Karpas-422 (cell line): ENCODE measurements around the gene RAD51. TPM values are rescaled to one million over a fixed set of nuclear protein-coding genes. Genes with fewer than 3 reads are reported as not detected.
A peak's percentile ranks its signal among the peaks of the same experiment; 100 is the strongest.

Experiments used
- DNase-seq: peaks from one replicate; pipeline ENCODE4 v3.0.0-alpha.2; 2015
- H2AFZ ChIP-seq: fragments of 200-600 bp; sonication (generic); 2 replicates; pipeline ENCODE4 v1.6.1; 2014; ENCODE audit warnings: antibody characterized with exemption, low read length, mixed read lengths
- H3K27ac ChIP-seq: fragments of 200-600 bp; sonication (generic); 2 replicates; pipeline ENCODE4 v1.5.1; 2014; ENCODE audit warnings: mild to moderate bottlenecking, low read length, moderate library complexity
- H3K27me3 ChIP-seq: fragments of 200-600 bp; sonication (generic); 2 replicates; pipeline ENCODE4 v1.6.1; 2014; ENCODE audit warnings: low read length, mixed read lengths
- H3K36me3 ChIP-seq: fragments of 200-600 bp; sonication (generic); 2 replicates; pipeline ENCODE4 v1.6.1; 2014; ENCODE audit warnings: low read length, mixed read lengths; ENCODE audit not compliant: insufficient read depth
- H3K4me1 ChIP-seq: fragments of 200-600 bp; sonication (generic); 2 replicates; pipeline ENCODE4 v1.6.1; 2014; ENCODE audit warnings: mild to moderate bottlenecking, low read length, mixed read lengths
- H3K4me2 ChIP-seq: fragments of 200-600 bp; sonication (generic); 2 replicates; pipeline ENCODE4 v1.6.1; 2014; ENCODE audit warnings: low read length, low read depth, mild to moderate bottlenecking; ENCODE audit not compliant: poor library complexity, severe bottlenecking
- H3K4me3 ChIP-seq: fragments of 200-600 bp; sonication (generic); 2 replicates; pipeline ENCODE4 v1.5.1; 2014; ENCODE audit warnings: mild to moderate bottlenecking, antibody characterized with exemption, low read length, mixed read lengths
- H3K79me2 ChIP-seq: fragments of 200-600 bp; sonication (generic); 2 replicates; pipeline ENCODE4 v1.6.1; 2014; ENCODE audit warnings: mild to moderate bottlenecking, low read length, mixed read lengths
- H3K9ac ChIP-seq: fragments of 200-600 bp; sonication (generic); 2 replicates; pipeline ENCODE4 v1.6.0; 2014; ENCODE audit warnings: low read length
- H3K9me2 ChIP-seq: fragments of 200-600 bp; sonication (generic), shearing (Covaris generic); replicated peaks from 2 replicates; pipeline ENCODE4 v1.6.0; 2014; ENCODE audit warnings: mild to moderate bottlenecking, low read length, moderate library complexity; ENCODE audit not compliant: insufficient read depth
- H3K9me3 ChIP-seq: fragments of 300-700, 200-600 bp; sonication (generic); 2 replicates; pipeline ENCODE4 v1.6.1; 2014; ENCODE audit warnings: low read length, mixed read lengths
- H4K20me1 ChIP-seq: fragments of 200-600 bp; sonication (generic); 2 replicates; pipeline ENCODE4 v1.6.1; 2014; ENCODE audit warnings: mild to moderate bottlenecking, antibody characterized with exemption, low read length, low read depth; ENCODE audit not compliant: insufficient read depth
- total RNA-seq: library from RNA; depleted of rRNA; stranded (reverse); fragments of >200 nt; shearing (Covaris generic); gene quantifications from 2 replicates; pipeline ENCODE4 v1.2.3, GENCODE V29; 2014; ENCODE audit warnings: low replicate concordance

Gene RAD51
- total RNA-seq, 1 experiment from 2014 or later, result 8.6 TPM

DNA sequence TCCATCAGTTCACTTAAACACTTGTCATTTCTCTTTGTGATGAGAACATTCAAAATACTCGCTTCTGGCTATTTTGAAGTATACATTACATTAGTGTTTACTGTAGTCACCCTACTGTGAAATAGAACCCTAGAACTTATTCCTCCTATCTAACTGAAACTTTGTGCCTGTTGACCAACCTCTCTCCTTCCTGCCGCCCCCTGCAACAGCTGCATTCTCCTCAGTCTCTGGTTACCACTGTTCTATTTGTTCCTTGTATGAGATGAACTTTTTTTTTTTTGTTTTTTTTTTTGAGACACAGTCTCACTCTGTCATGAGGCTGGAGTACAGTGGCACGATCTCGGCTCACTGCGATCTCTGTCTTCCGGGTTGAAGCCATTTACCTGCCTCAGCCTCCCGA is 2.9 kb downstream of the RAD51 start:
- Histone ChIP-seq H4K20me1 (no peaks in the 10 kb centered on the region), H3K4me3 (no peak overlapping the region), H3K4me1 (peaks cover 18% of the 10 kb centered on the region), H3K27ac (no peak overlapping the region), H3K9ac (no peak overlapping the region), H3K9me2 (no peaks in the 10 kb centered on the region), H3K36me3 (peaks cover 29% of the 10 kb centered on the region; the same call in 1 of the 2 replicates), H3K27me3 (no peaks in the 10 kb centered on the region), H3K4me2 (no peak overlapping the region), H3K9me3 (no peaks in the 10 kb centered on the region), H2AFZ (no peak overlapping the region), H3K79me2 (peaks cover 38% of the 10 kb centered on the region)
- DNase-seq, result no peak

DNA sequence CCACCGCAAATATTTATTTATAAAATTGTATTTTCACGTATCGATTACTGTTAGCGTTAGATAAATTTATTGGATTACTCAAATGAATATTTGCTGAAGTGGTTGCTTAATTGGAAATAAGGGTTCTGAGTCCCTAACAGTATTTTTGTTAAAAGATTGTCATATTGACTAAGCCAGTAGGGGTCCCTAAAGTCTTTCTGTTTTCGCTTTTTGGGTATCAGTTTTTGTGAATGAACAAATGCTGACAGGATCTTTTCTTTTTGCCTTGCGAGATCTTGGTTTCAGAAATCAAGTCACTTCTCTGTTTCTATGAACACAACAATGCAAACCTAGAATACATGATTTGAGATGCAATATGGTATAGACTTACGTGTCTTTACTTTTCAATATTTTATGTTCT is 7.1 kb downstream of the RAD51 start:
- Histone ChIP-seq H3K4me1 (no peaks in the 10 kb centered on the region), H3K27me3 (no peaks in the 10 kb centered on the region), H3K27ac (no peak overlapping the region), H3K79me2 (peaks cover 20% of the 10 kb centered on the region), H4K20me1 (no peaks in the 10 kb centered on the region), H3K9me3 (no peaks in the 10 kb centered on the region), H3K9ac (no peak overlapping the region), H3K9me2 (no peaks in the 10 kb centered on the region), H3K4me2 (no peak overlapping the region), H3K36me3 (peaks cover 37% of the 10 kb centered on the region), H3K4me3 (no peak overlapping the region), H2AFZ (no peak overlapping the region)
- DNase-seq, result peak; percentile 68

DNA sequence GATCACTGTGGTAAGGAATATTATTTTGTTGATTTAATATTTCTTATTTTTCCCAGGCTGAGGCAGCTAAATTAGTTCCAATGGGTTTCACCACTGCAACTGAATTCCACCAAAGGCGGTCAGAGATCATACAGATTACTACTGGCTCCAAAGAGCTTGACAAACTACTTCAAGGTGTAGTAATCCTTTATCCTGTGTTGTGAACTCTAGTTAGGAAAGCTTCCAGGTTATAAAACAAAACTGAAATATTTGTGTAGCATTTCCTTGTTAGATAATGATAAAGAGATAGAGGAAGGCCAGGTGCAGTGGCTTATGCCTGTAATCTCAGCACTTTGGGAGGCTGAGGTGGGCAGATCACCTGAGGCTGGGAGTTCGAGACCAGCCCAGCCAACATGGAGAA is 11.1 kb downstream of the RAD51 start:
- Histone ChIP-seq H4K20me1 (no peaks in the 10 kb centered on the region), H3K4me2 (no peak overlapping the region), H3K36me3 (peaks cover 36% of the 10 kb centered on the region), H3K4me1 (no peaks in the 10 kb centered on the region), H3K27ac (no peak overlapping the region), H3K9me2 (no peaks in the 10 kb centered on the region), H3K9ac (no peak overlapping the region), H3K4me3 (no peak overlapping the region), H3K27me3 (no peaks in the 10 kb centered on the region), H3K79me2 (no peaks in the 10 kb centered on the region), H2AFZ (no peak overlapping the region), H3K9me3 (no peaks in the 10 kb centered on the region)
- no peak for DNase-seq

DNA sequence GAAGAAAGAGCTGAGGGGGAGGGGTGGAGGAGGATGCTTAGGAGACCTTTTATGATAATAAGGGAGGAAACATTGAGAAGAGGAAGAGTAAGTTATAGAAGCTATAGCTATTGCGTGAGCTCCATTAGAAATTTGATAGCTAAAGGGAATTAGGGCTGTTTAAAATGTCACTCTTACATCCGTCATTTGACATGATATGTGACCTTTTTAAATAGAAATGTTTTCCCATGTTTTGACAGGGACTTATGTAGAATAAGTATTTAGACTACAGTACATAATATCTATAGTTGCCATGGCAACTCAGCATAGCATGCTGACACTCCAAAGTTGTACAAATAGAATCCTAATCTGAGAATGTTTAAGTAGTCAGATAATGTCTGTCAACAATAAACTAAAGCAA is 19.2 kb downstream of the RAD51 start:
- DNase-seq, result no peak
- no peak overlapping the region for H2AFZ ChIP-seq
- H3K4me2 ChIP-seq, result no peak overlapping the region
- 0 out of 2 replicates have a peak, but pooled peaks cover 2% of the 10 kb centered on the region for H3K79me2 ChIP-seq
- no peak overlapping the region for H3K9ac ChIP-seq
- H3K27ac ChIP-seq, result no peak overlapping the region
- no peak overlapping the region for H3K4me3 ChIP-seq
- no peaks in the 10 kb centered on the region for H3K9me2 ChIP-seq
- no peaks in the 10 kb centered on the region for H3K4me1 ChIP-seq
- no peaks in the 10 kb centered on the region for H3K9me3 ChIP-seq
- H3K27me3 ChIP-seq, result no peaks in the 10 kb centered on the region
- H3K36me3 ChIP-seq, result peaks cover 40% of the 10 kb centered on the region
- no peaks in the 10 kb centered on the region for H4K20me1 ChIP-seq

DNA sequence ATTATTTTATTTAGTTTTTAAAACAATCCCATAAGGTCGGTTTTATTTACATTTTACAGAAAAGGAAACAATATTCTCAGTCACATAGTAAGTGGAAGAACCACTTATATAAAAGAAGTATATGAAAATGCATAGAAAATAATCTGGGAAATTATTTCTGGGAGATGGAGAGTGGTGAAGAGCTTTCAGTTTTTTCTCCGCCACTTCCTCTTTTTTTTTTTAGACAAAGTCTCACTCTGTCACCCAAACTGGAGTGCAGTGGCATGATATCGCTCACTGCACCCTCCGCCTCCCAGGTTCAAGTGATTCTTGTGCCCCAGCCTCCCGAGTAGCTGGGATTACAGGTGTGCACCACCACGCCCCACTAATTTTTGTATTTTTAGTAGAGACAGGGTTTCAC is 21.2 kb downstream of the RAD51 start:
- H3K9me3 ChIP-seq, result no peaks in the 10 kb centered on the region
- H3K4me2 ChIP-seq, result no peak overlapping the region
- H3K4me1 ChIP-seq, result peaks cover 3% of the 10 kb centered on the region; the same call in 1 of the 2 replicates
- H4K20me1 ChIP-seq, result no peaks in the 10 kb centered on the region
- peaks cover 43% of the 10 kb centered on the region for H3K36me3 ChIP-seq
- no peak for DNase-seq
- H3K9ac ChIP-seq, result no peak overlapping the region
- H3K79me2 ChIP-seq, result 0 out of 2 replicates have a peak, but pooled peaks cover 2% of the 10 kb centered on the region
- no peaks in the 10 kb centered on the region for H3K9me2 ChIP-seq
- no peak overlapping the region for H3K27ac ChIP-seq
- H3K27me3 ChIP-seq, result no peaks in the 10 kb centered on the region
- H3K4me3 ChIP-seq, result no peak overlapping the region
- H2AFZ ChIP-seq, result no peak overlapping the region

DNA sequence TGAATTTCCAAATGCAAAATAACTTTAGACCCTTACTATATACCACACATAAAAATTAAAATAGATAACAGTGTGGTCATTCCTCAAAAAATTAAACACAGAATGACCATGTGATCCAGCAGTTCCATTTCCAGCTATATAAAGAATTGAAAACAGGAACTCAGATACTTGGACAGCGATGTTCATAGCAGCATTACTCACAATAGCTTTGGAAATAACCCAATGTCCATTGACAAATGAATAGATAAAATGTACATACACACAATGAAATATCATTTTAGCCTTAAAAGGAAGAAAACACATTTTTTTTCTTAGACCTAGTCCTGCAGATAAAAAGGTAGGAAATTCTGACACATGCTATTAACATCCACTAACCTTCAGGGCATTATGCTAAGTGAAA is 26.7 kb downstream of the RAD51 start:
- Histone ChIP-seq H3K79me2 (0 out of 2 replicates have a peak, but pooled peaks cover 3% of the 10 kb centered on the region), H3K36me3 (peaks cover 33% of the 10 kb centered on the region; the same call in 1 of the 2 replicates), H3K9me2 (no peaks in the 10 kb centered on the region), H3K4me1 (peaks cover 25% of the 10 kb centered on the region), H3K9ac (no peak overlapping the region), H3K4me2 (no peak overlapping the region), H3K27me3 (no peaks in the 10 kb centered on the region), H3K9me3 (no peaks in the 10 kb centered on the region), H3K27ac (no peak overlapping the region), H4K20me1 (no peaks in the 10 kb centered on the region), H3K4me3 (no peak overlapping the region), H2AFZ (no peak overlapping the region)
- DNase-seq, result no peak

DNA sequence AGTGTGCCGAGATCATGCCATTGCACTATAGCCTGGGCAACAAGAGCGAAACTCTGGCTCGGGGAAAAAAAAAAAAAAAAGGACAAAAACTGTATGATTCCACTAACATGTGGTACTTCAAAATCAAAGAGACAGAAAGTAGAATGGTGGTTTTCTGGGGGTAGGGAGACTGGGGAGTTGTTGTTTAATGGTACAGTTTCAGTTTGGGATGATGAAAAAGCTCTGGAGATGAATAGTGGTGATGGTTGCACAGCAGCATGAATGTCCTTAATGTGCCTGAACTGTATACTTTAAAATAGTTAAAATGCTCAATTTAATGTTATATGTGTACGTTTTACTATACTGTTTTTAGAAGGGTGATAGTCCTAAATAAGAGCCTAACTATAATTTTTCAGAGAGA is 27.4 kb downstream of the RAD51 start:
- peaks cover 32% of the 10 kb centered on the region; the same call in 1 of the 2 replicates for H3K36me3 ChIP-seq
- no peaks in the 10 kb centered on the region for H3K9me2 ChIP-seq
- no peaks in the 10 kb centered on the region for H3K27me3 ChIP-seq
- no peak overlapping the region for H3K4me3 ChIP-seq
- 0 out of 2 replicates have a peak, but pooled peaks cover 3% of the 10 kb centered on the region for H3K79me2 ChIP-seq
- DNase-seq, result no peak
- H3K4me1 ChIP-seq, result peaks cover 25% of the 10 kb centered on the region
- no peaks in the 10 kb centered on the region for H3K9me3 ChIP-seq
- no peak overlapping the region for H2AFZ ChIP-seq
- H3K27ac ChIP-seq, result no peak overlapping the region; the same call in 1 of the 2 replicates
- H3K9ac ChIP-seq, result no peak overlapping the region
- peak overlapping the region; percentile 19 for H3K4me2 ChIP-seq
- no peaks in the 10 kb centered on the region for H4K20me1 ChIP-seq

DNA sequence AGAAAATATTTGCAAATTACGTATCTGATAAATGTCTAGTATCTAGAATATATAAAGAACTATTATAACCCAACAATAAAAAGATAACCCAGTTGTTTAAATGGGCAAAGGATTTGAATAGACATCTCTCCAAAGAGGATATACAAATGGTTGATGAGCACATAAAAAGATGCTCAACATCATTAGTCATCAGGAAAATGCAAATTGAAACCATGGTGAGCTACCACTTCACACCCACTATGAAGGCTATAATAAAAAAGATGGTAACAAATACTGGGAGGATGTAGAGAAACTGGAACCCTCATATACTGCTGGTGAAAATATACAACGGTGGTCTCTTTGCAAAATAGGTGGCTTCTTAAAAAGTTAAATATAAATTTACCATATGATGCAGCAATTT is 28.0 kb downstream of the RAD51 start:
- H3K4me1 ChIP-seq, result peaks cover 25% of the 10 kb centered on the region
- H2AFZ ChIP-seq, result no peak overlapping the region
- no peaks in the 10 kb centered on the region for H3K9me2 ChIP-seq
- H3K9me3 ChIP-seq, result no peaks in the 10 kb centered on the region
- H3K27me3 ChIP-seq, result no peaks in the 10 kb centered on the region
- H3K4me3 ChIP-seq, result no peak overlapping the region
- no peak overlapping the region for H3K9ac ChIP-seq
- H4K20me1 ChIP-seq, result no peaks in the 10 kb centered on the region
- H3K79me2 ChIP-seq, result 0 out of 2 replicates have a peak, but pooled peaks cover 3% of the 10 kb centered on the region
- H3K36me3 ChIP-seq, result peaks cover 30% of the 10 kb centered on the region; the same call in 1 of the 2 replicates
- peak; percentile 53 for DNase-seq
- peak overlapping the region; percentile 19 for H3K4me2 ChIP-seq
- no peak overlapping the region; the same call in 1 of the 2 replicates for H3K27ac ChIP-seq
